Dedifferentiated amniotic fluid mesenchymal stem cell (primary cell): ENCODE data around the gene ZNF280A.

ENCODE experiments used
- DNase-seq: peaks from one replicate; pipeline ENCODE4 v3.0.0-alpha.2; 2016; ENCODE audit errors: extremely low spot score

ZNF280A gene

GRCh38 chr22:22520020-22520656 lies at the start of gene ZNF280A:
Gene ZNF280A (minus strand): TSS chr22:22520270. CDS start chr22:22515630, 4,640 bp downstream.
- no peak for DNase-seq

DNA sequence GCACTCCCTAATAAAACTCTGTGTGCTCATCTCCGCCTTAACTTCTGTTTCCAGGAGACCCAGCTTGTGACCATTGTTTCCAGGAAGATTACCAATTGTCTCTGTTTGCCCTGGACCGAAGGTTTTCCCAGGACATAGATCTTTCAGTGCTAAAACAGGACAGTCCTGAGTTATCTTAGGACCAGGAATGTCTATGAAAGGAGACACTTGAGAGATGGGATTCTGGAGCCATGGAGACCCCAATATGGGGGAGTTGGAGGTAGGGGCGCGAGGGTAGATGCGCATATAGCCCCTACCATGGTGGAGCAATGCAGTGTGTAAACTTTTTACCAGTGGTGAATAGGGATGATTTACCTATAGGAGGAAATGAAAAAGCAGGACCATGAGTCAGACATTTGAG lies 49.1 kb upstream of the ZNF280A start:
- no peak for DNase-seq

- no peak for DNase-seq
Measured at GRCh38 chr22:22565981-22566380, 45.9 kb upstream of the ZNF280A start.

- DNase-seq, result no peak
Measured at GRCh38 chr22:22558972-22559603, 39.0 kb upstream of the ZNF280A start, which contains the start of gene PRAME. Gene PRAME (minus strand): TSS chr22:22559265. CDS start chr22:22556832, 2,433 bp downstream.

GRCh38 chr22:22558071-22558971 lies 38.3 kb upstream of the ZNF280A start:
- no peak for DNase-seq

DNA sequence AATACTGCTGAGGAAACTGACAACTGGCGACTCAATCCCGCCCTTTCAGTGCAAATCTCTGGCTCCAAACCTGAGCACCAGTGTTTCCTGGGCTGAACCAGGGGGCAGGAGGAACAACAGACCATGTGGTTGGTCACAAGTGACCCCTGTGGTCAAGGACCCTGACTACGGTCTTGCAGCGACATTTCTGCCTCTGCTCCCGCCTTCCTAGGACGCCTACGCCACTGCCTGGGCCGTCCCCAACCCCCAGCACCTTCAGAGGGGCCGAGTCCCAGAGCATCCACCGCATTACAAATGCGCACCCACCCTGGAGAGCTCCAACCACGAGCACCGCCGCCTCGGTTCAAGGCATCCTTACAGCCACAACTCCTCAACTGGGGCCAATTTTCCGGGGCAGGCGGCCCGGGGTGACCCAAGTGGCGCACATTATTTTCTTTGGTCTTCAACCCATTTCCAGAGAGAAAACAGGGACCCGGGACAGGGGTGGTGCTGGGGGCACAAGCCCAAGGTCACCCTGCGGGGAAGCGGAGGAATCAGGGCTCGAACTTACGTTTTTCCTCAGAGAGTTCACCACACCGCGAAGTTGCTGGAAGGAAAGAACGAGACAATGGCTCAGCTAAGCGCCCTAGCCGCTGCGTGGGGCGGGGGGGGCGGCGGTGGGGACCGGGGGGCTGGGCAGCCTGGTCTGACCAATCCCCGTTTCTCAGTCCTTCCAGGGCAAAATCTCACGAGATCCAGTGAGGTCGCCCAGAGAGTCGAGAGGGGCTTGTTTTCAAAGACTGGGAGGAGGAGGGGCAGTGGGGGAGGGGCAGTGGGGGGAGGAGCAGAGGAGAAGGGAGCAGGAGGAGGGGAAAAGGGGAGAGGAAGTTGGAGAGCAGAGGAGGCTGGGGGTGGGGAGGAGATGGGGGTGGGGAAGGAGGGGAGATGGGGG lies 37.2 kb upstream of the ZNF280A start:
- no peak for DNase-seq

DNA sequence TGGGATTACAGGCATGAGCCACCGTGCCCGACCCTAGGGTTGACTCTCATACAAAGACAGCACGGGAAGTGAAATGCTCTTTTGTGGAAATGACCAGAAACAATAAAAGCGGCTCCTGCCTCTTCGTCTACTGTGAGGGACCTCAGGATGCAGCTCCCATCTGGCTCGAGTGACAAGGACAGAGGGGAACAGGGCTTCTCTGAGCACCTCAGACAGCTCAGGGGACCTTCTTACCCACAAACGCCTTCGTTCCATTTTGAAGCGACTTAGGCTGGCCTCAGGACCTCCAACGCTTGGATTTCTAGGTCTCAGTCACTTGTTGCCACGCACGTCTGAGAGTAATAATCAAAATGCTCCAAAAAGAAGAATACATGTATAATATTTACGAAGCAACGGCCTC lies 36.5 kb upstream of the ZNF280A start:
- no peak for DNase-seq

- no peak for DNase-seq
Measured at GRCh38 chr22:22555596-22555995, 35.5 kb upstream of the ZNF280A start.

GRCh38 chr22:22554587-22555284 lies 34.7 kb upstream of the ZNF280A start:
- DNase-seq, result no peak

DNA sequence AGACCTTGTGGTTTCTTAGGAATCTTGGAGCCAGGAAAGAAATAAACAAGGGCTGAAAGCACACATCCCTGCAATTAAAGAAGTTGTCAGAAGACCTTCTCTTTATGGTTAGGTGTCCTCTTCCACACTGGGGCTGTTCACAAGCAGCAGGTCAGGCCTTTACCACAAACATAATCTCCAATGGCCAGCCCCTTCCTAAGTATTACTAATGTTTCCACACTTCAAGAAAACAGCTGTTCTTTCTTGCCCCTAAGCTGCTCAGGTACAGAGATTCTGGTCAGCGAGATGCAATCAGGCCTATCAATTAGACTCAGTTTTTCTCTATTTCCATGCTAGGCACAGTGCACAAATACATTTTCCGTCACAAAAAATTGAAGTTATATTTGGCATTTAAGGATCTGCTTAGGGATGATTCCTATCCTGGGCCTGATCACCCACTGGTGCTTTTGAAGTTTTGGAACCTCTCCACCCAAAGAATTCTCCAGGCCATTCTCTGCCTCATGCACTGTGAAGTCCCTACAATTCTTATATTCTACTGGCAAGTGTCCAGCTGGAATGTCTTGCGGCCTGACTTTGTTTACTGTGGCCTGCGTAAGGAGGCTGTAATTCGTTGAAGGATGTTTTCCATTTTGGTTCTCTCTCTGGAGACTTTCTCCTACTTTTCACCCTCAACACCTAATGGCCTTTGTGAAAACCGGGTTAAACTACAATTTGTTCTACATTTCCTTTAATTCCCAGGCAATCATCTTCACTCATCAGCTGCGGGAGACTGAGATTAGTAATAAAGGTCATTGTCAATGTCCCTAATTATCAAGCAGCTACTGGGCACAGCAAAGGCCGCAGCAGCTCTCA lies 33.9 kb upstream of the ZNF280A start:
- DNase-seq, result no peak

DNA sequence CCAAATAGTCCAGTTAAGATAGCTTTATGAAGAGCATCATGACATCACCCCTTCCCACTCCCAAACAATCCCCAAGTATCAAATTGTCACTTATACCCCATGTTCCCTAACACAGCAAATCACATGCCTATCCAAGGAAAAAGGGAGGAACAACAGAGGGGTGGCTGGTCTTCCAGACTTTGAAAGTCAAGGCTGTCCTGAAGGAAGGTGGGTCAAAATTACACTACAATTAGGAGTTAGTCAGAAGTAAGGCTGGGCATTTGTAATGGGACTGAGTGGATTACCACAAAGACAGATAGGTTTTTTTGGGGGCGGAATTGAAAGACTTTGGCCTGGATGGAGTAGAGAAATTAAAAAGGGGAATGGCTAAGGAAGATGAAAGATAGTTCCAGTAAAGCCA lies 33.1 kb upstream of the ZNF280A start:
- DNase-seq, result no peak

- no peak for DNase-seq
Measured at GRCh38 chr22:22552630-22553029, 32.6 kb upstream of the ZNF280A start.

GRCh38 chr22:22550789-22551434 lies 30.8 kb upstream of the ZNF280A start:
- no peak for DNase-seq

- DNase-seq, result no peak
Measured at GRCh38 chr22:22548910-22549309, 28.8 kb upstream of the ZNF280A start.

GRCh38 chr22:22548317-22548716 lies 28.2 kb upstream of the ZNF280A start:
- no peak for DNase-seq

- no peak for DNase-seq
Measured at GRCh38 chr22:22547692-22548300, 27.7 kb upstream of the ZNF280A start.

GRCh38 chr22:22547226-22547625 lies 27.2 kb upstream of the ZNF280A start:
- DNase-seq, result no peak

GRCh38 chr22:22546490-22546889 lies 26.4 kb upstream of the ZNF280A start:
- DNase-seq, result no peak

GRCh38 chr22:22545084-22545483 lies 25.0 kb upstream of the ZNF280A start:
- no peak for DNase-seq
